Mesodermal cell (in vitro differentiated cells): ENCODE results near the gene LITAFD.

ENCODE experiments used
- H3K27ac ChIP-seq: 2 replicates; pipeline ENCODE4 v1.7.0; 2013; ENCODE audit warnings: mild to moderate bottlenecking, low read depth, low read length, moderate library complexity; ENCODE audit not compliant: severe bottlenecking
- H3K36me3 ChIP-seq: 2 replicates; pipeline ENCODE4 v1.7.1; 2013; ENCODE audit warnings: mild to moderate bottlenecking, low read length, moderate library complexity; ENCODE audit not compliant: control insufficient read depth, insufficient read depth
- H3K4me1 ChIP-seq: one replicate; pipeline ENCODE4 v1.7.1; 2013; ENCODE audit warnings: mild to moderate bottlenecking, low read length; ENCODE audit not compliant: insufficient read depth, control insufficient read depth, poor library complexity, severe bottlenecking
- H3K4me3 ChIP-seq: 2 replicates; pipeline ENCODE4 v1.7.0; 2013; ENCODE audit warnings: low read length, control low read depth, mild to moderate bottlenecking; ENCODE audit not compliant: insufficient read depth, poor library complexity, severe bottlenecking; ENCODE audit errors: extremely low read depth
- H3K9me3 ChIP-seq: 2 replicates; pipeline ENCODE4 v1.7.1; 2013; ENCODE audit warnings: mild to moderate bottlenecking, low read length, moderate library complexity; ENCODE audit not compliant: control insufficient read depth
- WGBS, 2 experiments: methylation state at CpG; one replicate each; pipeline ENCODE4 v1.1.5; 2013; ENCODE audit warnings: missing lambda C conversion rate in 2 of 2; ENCODE audit not compliant: insufficient coverage in 2 of 2; 5-methylcytosine and 5-hydroxymethylcytosine counted together

LITAFD gene

GRCh38 chr16:8848231-8848938, 33.8 kb upstream of the LITAFD start:
- H3K36me3 ChIP-seq, result peaks cover 77% of the 10 kb centered on the region
- 92 to 98% methylated on average over 20 to 23 of the region's 26 CpGs for WGBS, 2 experiments
- H3K4me3 ChIP-seq, result no peak overlapping the region
- H3K27ac ChIP-seq, result peak overlapping the region; percentile 10
- peaks cover 31% of the 10 kb centered on the region for H3K4me1 ChIP-seq
- no peaks in the 10 kb centered on the region for H3K9me3 ChIP-seq

- Histone ChIP-seq H3K4me1 (peaks cover 31% of the 10 kb centered on the region), H3K4me3 (no peak overlapping the region), H3K27ac (peak overlapping the region; percentile 10), H3K36me3 (peaks cover 83% of the 10 kb centered on the region), H3K9me3 (no peaks in the 10 kb centered on the region)
- WGBS, 2 experiments, result 90 to 92% methylated on average over 6 to 8 of the region's 8 CpGs
Observed at GRCh38 chr16:8848939-8849391, 33.2 kb upstream of the LITAFD start.

GRCh38 chr16:8849411-8850011, 32.6 kb upstream of the LITAFD start:
- H3K27ac ChIP-seq, result peak overlapping the region; percentile 10

GRCh38 chr16:8850279-8850885, 31.8 kb upstream of the LITAFD start:
- H3K4me1 ChIP-seq, result peaks cover 31% of the 10 kb centered on the region
- WGBS, 2 experiments, result 89 to 97% methylated on average over 3 to 9 of the region's 11 CpGs
- H3K9me3 ChIP-seq, result no peaks in the 10 kb centered on the region
- no peak overlapping the region for H3K4me3 ChIP-seq
- H3K27ac ChIP-seq, result peak overlapping the region; percentile 20
- H3K36me3 ChIP-seq, result peaks cover 94% of the 10 kb centered on the region

More at GRCh38 chr16:8849411-8850011, 32.6 kb upstream of the LITAFD start:
- WGBS, 2 experiments, result 86 to 89% methylated on average over 19 of the region's 19 CpGs
- Histone ChIP-seq H3K9me3 (no peaks in the 10 kb centered on the region), H3K36me3 (peaks cover 87% of the 10 kb centered on the region), H3K4me1 (peaks cover 31% of the 10 kb centered on the region), H3K4me3 (no peak overlapping the region)

GRCh38 chr16:8851761-8852403, 30.3 kb upstream of the LITAFD start:
- H3K4me1 ChIP-seq, result peaks cover 35% of the 10 kb centered on the region
- H3K9me3 ChIP-seq, result no peaks in the 10 kb centered on the region
- H3K27ac ChIP-seq, result no peak overlapping the region
- peaks cover 94% of the 10 kb centered on the region for H3K36me3 ChIP-seq
- H3K4me3 ChIP-seq, result no peak overlapping the region
- WGBS, 2 experiments, result 91 to 98% methylated on average over 6 of the region's 8 CpGs

- Histone ChIP-seq H3K36me3 (peaks cover 89% of the 10 kb centered on the region), H3K4me1 (peaks cover 36% of the 10 kb centered on the region), H3K27ac (no peak overlapping the region), H3K9me3 (no peaks in the 10 kb centered on the region), H3K4me3 (no peak overlapping the region)
- 84 to 85% methylated on average over 5 to 6 of the region's 8 CpGs for WGBS, 2 experiments
Observed at GRCh38 chr16:8852534-8852933, 29.6 kb upstream of the LITAFD start.

- peaks cover 31% of the 10 kb centered on the region for H3K4me1 ChIP-seq
- no peaks in the 10 kb centered on the region for H3K9me3 ChIP-seq
- H3K36me3 ChIP-seq, result peaks cover 89% of the 10 kb centered on the region
- WGBS, 2 experiments, result 84 to 96% methylated on average over 4 to 7 of the region's 7 CpGs
- peak overlapping the region; percentile 29 for H3K27ac ChIP-seq
- H3K4me3 ChIP-seq, result no peak overlapping the region
Observed at GRCh38 chr16:8853150-8853549, 29.0 kb upstream of the LITAFD start.

GRCh38 chr16:8853611-8854010, 28.5 kb upstream of the LITAFD start:
- no peak overlapping the region for H3K4me3 ChIP-seq
- H3K36me3 ChIP-seq, result peaks cover 89% of the 10 kb centered on the region
- H3K27ac ChIP-seq, result peak overlapping the region; percentile 23
- no peaks in the 10 kb centered on the region for H3K9me3 ChIP-seq
- 91 to 96% methylated on average over 7 of the region's 7 CpGs for WGBS, 2 experiments
- H3K4me1 ChIP-seq, result peaks cover 28% of the 10 kb centered on the region

GRCh38 chr16:8854298-8854948, 27.7 kb upstream of the LITAFD start:
- no peak overlapping the region for H3K4me3 ChIP-seq
- H3K9me3 ChIP-seq, result no peaks in the 10 kb centered on the region
- WGBS, 2 experiments, result 94% methylated on average over 2 of the region's 9 CpGs; no CpG with 5 or more reads in 1 of the 2 experiments
- peaks cover 89% of the 10 kb centered on the region for H3K36me3 ChIP-seq
- no peak overlapping the region for H3K27ac ChIP-seq
- H3K4me1 ChIP-seq, result peaks cover 22% of the 10 kb centered on the region

GRCh38 chr16:8855051-8855786, 26.9 kb upstream of the LITAFD start:
- H3K36me3 ChIP-seq, result peaks cover 86% of the 10 kb centered on the region
- H3K4me3 ChIP-seq, result no peak overlapping the region
- 93 to 98% methylated on average over 6 to 9 of the region's 11 CpGs for WGBS, 2 experiments

More at GRCh38 chr16:8855051-8855786, 26.9 kb upstream of the LITAFD start:
- Histone ChIP-seq H3K9me3 (no peaks in the 10 kb centered on the region), H3K4me1 (peaks cover 14% of the 10 kb centered on the region), H3K27ac (no peak overlapping the region)
